Fibroblast of skin of left biceps (primary cell): ENCODE measurements around the gene SLC38A6.
A peak's percentile ranks its signal among the peaks of the same experiment; 100 is the strongest.

Experiments
- DNase-seq, 2 experiments: peaks; one replicate each; pipeline ENCODE4 v3.0.0-alpha.2; 2013; ENCODE audit warnings: low read depth in 2 of 2

The SLC38A6 gene

GRCh38 chr14:60980811-60981632, at the start of gene SLC38A6, which contains the start of gene TRMT5:
Gene SLC38A6, plus strand, starts transcription at chr14:60981245. Its CDS starts 33 bp downstream, at chr14:60981278.
Gene TRMT5, minus strand, starts transcription at chr14:60981079. Its CDS starts 106 bp downstream, at chr14:60980973.
- DNase-seq = peak; percentile 87 to 90

DNA sequence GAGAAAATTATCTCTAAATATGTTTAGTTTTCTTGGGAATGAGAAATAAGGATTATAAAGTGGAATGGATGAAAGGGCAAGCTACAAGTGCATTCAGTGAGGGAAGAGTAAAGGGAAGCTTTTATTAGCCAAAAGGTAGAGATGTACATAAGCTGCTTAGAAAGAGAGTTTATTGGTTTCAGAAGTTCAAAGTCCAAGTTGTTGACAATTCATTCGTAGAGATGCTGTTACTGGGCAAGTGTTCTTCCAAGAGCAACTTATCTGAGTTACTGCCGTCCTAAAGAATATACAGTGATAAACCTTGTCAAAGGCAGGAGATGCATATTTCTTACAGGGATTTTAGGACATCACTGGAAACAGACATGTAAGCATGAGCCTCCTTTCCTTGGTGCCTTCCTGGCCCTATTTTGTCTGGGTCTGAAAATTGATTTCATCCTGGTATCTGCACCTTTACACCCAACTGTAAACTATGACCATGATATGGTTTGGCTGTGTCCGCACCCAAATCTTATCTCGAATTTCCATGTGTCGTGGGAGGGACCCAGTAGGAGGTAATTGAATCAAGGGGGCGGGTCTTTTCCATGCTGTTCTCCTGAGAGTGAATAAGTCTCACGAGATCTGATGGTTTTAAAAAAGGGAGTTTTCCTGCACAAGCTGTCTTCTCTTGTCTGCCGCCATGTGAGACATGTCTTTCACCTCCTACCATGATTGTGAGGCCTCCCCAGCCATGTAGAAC, 47.0 kb upstream of the SLC38A6 start:
- no peak for DNase-seq

- no peak for DNase-seq
These were observed 45.7 kb upstream of the SLC38A6 start for GRCh38 chr14:60935319-60935718.

- no peak for DNase-seq
These were observed 37.4 kb upstream of the SLC38A6 start for GRCh38 chr14:60943637-60944032.

- DNase-seq = no peak
These were observed 36.8 kb upstream of the SLC38A6 start for GRCh38 chr14:60944204-60944603.

DNA sequence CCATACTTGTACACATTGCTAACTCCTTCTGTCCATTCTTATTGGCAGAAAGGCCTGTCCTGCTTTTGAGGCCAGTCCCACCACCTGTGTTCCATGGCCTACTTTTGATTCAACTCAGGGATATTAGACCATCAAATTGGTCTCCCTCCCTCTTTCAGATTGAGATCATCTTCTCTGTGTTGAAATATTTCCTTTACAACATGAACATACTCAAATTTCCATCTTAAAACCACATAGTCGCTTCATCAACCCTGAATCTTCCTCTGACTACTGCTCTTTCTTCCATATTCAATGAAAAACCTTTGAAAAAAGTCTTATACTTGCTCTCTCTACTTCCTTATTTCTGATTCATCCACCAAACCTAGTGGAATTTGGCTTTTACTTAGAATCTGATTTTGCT, 35.1 kb upstream of the SLC38A6 start:
- DNase-seq = no peak

DNA sequence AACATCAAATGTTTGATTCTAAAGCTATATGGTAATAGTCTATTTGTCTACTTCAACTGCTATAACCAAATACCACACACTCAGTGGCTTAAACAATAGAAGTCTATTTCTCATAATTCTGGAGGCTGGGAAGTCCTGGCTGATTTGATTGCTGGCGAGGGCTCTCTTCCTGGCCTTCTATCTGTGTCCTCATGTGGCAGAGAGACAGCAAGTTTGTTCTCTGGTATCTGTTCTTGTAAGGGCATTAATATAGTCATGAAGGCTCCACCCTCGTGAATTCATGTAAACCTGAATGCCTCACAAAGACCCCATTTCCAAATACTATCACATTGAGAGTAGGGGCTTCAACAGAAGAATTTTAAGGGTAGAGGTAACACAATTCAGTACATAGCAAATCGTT, 34.3 kb upstream of the SLC38A6 start:
- no peak for DNase-seq

- no peak for DNase-seq
These were observed 29.1 kb upstream of the SLC38A6 start for GRCh38 chr14:60951776-60952435.

DNA sequence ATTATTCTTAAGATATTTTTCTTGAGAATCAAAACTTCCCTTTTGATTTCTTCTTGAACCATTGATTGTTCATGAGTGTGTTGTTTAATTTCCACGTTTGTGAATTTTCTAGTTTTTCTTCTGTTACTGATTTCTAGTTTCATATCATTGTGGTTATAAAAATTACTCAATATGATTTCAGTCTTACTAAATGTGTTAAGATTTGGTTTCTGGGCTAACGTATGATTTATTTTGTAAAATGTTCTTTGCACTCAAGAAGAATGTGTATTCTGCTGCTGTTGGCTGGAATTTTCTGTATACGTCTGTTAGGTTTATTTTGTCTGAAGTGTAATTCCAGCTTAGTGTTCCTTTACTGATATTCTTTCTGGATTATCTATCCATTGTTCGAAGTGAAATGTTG, 24.8 kb upstream of the SLC38A6 start:
- no peak for DNase-seq

DNA sequence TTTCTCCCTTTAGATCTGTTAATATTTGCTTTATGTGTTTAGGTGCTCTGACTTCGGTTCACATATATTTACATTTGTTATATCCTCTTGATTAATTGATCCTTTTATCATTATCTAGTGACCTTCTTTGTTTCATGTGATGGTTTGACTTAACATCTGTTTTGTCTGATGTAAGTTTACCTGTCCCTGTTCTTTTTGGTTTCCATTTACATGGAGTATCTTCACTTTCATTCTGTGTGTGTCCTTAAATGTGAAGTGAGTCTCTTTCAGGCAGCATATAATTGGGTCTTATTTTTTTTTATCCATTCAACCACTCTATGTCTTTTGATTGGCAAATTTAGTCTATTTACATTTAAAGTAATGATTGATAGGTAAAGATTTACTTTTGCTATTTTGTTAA, 24.4 kb upstream of the SLC38A6 start:
- no peak for DNase-seq

DNA sequence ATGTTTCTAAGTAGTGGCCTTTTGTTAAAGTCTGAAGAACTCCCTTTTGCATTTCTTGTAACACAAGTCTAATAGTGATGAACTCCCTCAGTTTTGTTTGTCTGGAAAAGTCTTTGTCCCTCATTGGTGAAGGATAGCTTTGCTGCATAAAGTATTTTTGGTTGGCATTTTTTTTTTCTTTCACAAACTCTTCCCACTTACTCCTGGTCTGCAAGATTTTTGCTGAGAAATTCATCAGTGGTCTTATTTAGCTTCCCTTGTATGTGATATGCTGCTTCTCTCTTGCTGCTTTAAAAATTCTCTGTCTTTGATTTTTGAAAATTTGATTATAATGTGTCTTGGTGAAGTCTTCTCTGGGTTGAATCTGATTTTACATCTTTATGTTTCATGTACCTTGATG, 22.9 kb upstream of the SLC38A6 start:
- DNase-seq = no peak

GRCh38 chr14:60963761-60964160, 17.3 kb upstream of the SLC38A6 start:
- DNase-seq = no peak

GRCh38 chr14:60964904-60965303, 16.1 kb upstream of the SLC38A6 start:
- DNase-seq = no peak

- peak; percentile 65 to 66 for DNase-seq
These were observed 15.6 kb upstream of the SLC38A6 start for GRCh38 chr14:60965402-60965801.

DNA sequence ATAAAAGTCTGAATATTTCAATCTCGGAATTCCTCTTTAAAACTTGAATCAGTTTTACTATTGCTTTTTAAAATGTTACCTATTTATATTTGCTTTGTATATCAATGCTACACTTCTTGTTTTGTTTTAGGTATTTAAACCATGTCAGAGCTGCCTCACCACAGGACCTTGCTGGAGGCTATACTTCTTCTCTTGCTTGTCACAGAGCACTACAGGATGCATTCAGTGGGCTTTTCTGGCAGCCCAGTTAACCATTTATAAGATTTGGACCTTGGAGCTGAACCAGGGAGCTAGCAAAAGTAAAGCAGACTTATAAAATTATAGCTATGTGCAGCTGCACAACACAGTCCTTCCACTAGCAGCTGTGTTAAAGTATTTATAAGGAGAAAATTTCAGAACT, 12.9 kb upstream of the SLC38A6 start:
- DNase-seq = no peak

DNA sequence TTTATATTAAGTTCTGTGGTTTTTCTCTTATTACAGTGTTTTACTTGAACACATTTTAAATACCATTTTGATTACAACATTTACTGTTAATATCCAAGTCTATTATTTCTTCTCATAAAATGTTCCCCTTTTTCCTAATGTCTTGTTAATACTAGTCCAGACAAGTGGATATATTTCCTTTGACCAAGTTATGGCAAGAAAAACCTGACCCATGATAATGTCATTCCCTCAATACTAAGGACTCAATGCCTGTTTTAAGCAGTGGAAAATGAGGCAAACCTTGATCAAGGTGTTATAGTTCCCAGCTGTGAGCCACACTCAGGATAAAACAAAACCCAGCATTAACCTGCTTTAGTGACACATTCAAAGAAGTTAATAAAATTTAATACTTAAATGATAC, 12.4 kb upstream of the SLC38A6 start:
- DNase-seq = no peak

- DNase-seq = no peak
These were observed 10.9 kb upstream of the SLC38A6 start for GRCh38 chr14:60970146-60970545.

DNA sequence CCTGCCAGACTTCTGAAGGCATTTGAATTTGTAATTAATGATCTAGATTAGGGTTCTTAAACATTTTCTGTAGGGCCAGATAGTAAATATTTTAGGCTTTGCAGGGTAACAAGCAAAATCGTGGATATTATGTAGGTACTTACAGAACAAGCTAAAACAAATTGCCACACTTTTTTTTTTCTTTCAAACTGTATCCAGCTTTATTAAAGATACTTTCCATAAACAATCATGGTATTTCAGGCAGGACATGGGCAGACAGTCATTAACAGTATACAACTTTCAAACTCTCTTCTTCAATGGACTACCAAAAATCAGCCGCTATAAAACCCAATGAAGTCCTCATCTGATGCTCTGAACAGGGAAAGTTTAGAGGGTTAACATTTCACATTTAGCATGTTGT, 9.8 kb upstream of the SLC38A6 start:
- DNase-seq = no peak

- no peak for DNase-seq
These were observed 8.8 kb upstream of the SLC38A6 start for GRCh38 chr14:60972295-60972694.

- no peak for DNase-seq
These were observed 8.0 kb upstream of the SLC38A6 start for GRCh38 chr14:60973070-60973469.

DNA sequence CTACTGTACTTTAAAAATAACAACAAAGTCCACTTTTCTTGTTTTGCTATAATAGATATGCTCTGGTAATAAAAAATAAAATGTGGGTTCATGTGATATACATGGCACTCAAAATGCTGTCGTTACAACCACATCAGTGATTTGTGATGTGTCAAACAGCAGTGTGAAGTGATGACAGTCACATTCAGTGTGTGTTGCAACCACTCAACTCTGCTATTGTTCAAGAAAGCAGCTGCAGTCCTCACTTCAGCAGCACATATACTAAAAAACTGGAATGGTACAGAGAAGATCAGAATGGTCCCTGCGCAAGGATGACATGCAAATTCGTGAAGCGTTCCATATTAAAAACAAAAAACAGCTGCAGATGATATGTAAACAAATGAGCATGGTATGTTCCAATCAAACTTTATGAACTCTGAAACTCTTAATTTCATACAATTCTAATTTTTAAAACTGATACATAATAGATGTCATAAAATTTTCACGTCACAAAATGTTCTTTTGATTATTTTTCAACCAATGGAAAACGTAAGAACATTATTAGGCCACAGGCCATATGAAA, 6.9 kb upstream of the SLC38A6 start:
- DNase-seq = no peak

DNA sequence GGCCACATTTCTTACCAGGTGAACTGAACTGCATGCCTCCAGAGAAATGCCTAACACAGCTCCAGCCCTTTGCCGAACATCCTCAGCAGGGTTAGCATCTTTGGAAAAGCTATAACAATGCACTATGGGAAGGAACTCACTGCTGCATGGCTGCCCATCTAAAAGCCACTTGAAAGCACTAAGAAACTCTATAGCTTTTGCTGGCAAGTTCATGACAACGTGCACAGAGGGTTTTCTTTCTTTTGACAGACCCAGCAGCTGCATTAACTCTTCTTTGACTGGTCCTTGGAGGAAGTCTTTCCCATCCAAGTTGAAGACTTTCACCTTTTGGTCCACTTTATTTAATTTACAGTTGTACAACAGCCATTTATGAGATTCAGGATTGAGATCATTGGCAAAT, 5.5 kb upstream of the SLC38A6 start:
- DNase-seq = no peak
